ENCODE measurements around the gene FNDC3B.

DNA sequence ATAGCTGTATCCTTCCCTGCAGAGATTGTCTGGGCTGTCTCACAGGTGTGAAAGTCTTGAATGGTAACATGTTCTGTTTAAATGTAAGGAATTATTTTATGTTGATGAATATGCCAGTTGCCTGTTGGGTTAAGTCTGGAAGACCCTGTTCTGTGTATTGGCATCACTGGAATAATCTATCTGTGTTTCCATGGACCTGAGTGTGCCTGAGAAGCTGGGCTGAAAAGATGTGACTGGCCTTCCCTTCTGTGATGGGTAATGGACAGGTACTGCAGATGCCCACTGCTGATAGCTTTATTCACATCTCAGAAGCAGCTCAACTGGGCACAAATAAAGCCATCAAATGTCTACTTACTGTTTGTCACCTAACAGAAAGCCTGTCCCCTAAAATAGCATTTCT is 196.3 kb downstream of the FNDC3B start:
- TF ChIP-seq, protein P1, sequence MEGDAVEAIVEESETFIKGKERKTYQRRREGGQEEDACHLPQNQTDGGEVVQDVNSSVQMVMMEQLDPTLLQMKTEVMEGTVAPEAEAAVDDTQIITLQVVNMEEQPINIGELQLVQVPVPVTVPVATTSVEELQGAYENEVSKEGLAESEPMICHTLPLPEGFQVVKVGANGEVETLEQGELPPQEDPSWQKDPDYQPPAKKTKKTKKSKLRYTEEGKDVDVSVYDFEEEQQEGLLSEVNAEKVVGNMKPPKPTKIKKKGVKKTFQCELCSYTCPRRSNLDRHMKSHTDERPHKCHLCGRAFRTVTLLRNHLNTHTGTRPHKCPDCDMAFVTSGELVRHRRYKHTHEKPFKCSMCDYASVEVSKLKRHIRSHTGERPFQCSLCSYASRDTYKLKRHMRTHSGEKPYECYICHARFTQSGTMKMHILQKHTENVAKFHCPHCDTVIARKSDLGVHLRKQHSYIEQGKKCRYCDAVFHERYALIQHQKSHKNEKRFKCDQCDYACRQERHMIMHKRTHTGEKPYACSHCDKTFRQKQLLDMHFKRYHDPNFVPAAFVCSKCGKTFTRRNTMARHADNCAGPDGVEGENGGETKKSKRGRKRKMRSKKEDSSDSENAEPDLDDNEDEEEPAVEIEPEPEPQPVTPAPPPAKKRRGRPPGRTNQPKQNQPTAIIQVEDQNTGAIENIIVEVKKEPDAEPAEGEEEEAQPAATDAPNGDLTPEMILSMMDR (IDR thresholded peaks at IDR 0.05), result no peak
- TF ChIP-seq POLR2A (IDR thresholded peaks at IDR 0.05) (no peak), POLR2AphosphoS5 (IDR thresholded peaks at IDR 0.05; ENCODE audit: insufficient read depth in 1 of 2, low read depth in 1 of 2) (no peak)

All from vagina (tissue), 2 donors.